Astrocyte of the cerebellum (primary cell): ENCODE data around the gene SCN11A.

Experiments used
- DNase-seq: peaks from one replicate; pipeline ENCODE4 v3.0.0-alpha.2; 2011; ENCODE audit warnings: low read depth
- H3K4me3 ChIP-seq: 2 replicates; pipeline ENCODE4 v1.5.1; 2011; ENCODE audit warnings: mild to moderate bottlenecking, low read depth, low read length, moderate library complexity
- CTCF ChIP-seq: IDR thresholded peaks from 2 replicates; pipeline ENCODE4 v1.5.1; 2012; ENCODE audit warnings: low read length, low read depth, moderate library complexity, mild to moderate bottlenecking; ENCODE audit errors: missing control alignments
- in situ Hi-C: cut with HindIII; loops from 2 replicates; pipeline ENCODE4 v1.10.0; 2017; ENCODE audit warnings: low sequenced_read_pairs

Gene SCN11A

GRCh38 chr3:39088456-39088855 lies 36.7 kb upstream of the SCN11A start:
- no peak overlapping the region for H3K4me3 ChIP-seq
- no peak for DNase-seq
- no peak for TF ChIP-seq CTCF
- in situ Hi-C loops: no loop called here

GRCh38 chr3:39086144-39086543 lies 34.4 kb upstream of the SCN11A start:
- in situ Hi-C loops: no loop called here
- no peak overlapping the region for H3K4me3 ChIP-seq
- no peak for DNase-seq
- TF ChIP-seq CTCF: no peak

GRCh38 chr3:39082666-39083313 lies 31.0 kb upstream of the SCN11A start:
- in situ Hi-C loops: no loop called here
- no peak for TF ChIP-seq CTCF
- no peak overlapping the region for H3K4me3 ChIP-seq
- no peak for DNase-seq

GRCh38 chr3:39080026-39080425 lies 28.3 kb upstream of the SCN11A start:
- no peak for TF ChIP-seq CTCF
- DNase-seq: no peak
- H3K4me3 ChIP-seq: no peak overlapping the region
- in situ Hi-C loops: no loop called here

GRCh38 chr3:39079530-39079929 lies 27.8 kb upstream of the SCN11A start:
- TF ChIP-seq CTCF: no peak
- in situ Hi-C loops: no loop called here
- H3K4me3 ChIP-seq: no peak overlapping the region
- DNase-seq: no peak

GRCh38 chr3:39075910-39076309 lies 24.2 kb upstream of the SCN11A start:
- no peak for TF ChIP-seq CTCF
- in situ Hi-C loops: no loop called here
- DNase-seq: no peak
- H3K4me3 ChIP-seq: no peak overlapping the region

GRCh38 chr3:39068556-39068955 lies 16.8 kb upstream of the SCN11A start:
- H3K4me3 ChIP-seq: no peak overlapping the region
- no peak for DNase-seq
- in situ Hi-C loops: loop anchor here (5.0 kb wide), 1 partner anchor 99 kb away; no protein-coding TSS in a partner anchor
- no peak for TF ChIP-seq CTCF
